Tibial nerve (tissue), 4 donors: Measurements from ENCODE around the gene MED12L. TPM values are rescaled to one million over a fixed set of nuclear protein-coding genes. Genes with fewer than 3 reads are reported as not detected.
A peak's percentile ranks its signal among the peaks of the same experiment; 100 is the strongest.

Experiments
- DNase-seq, 2 donors: peaks; one replicate each; pipeline ENCODE4 v3.0.0-alpha.2; 2019; ENCODE audit warnings: low spot score in 2 of 2
- H3K27ac ChIP-seq, 4 donors: fragments of 200-600 bp; sonication (generic) in 3 of 4; one replicate each; pipeline ENCODE4 v1.5.1; 2017 to 2019; ENCODE audit warnings: mild to moderate bottlenecking in 1 of 4
- H3K27me3 ChIP-seq, 2 donors: fragments of 200-600 bp; sonication (generic) in 1 of 2; one replicate each; pipeline versions ENCODE4 v1.5.1 to v1.6.0; 2017 to 2019
- H3K36me3 ChIP-seq, 3 donors: fragments of 200-600 bp; sonication (generic); one replicate each; pipeline ENCODE4 v1.5.1; 2018 to 2019
- H3K4me1 ChIP-seq, 4 donors: fragments of 200-600 bp; sonication (generic) in 3 of 4; one replicate each; pipeline ENCODE4 v1.5.1; 2017 to 2019
- H3K4me3 ChIP-seq, 4 donors: fragments of 200-600 bp; sonication (generic) in 3 of 4; one replicate each; pipeline ENCODE4 v1.5.1; 2017 to 2019; ENCODE audit warnings: mild to moderate bottlenecking in 1 of 4, moderate library complexity in 1 of 4
- H3K9me3 ChIP-seq, 4 donors: fragments of 200-600 bp; sonication (generic) in 3 of 4; one replicate each; pipeline ENCODE4 v1.5.1; 2017 to 2019
- CTCF ChIP-seq, 5 experiments: fragments of 200-600 bp in 3 of 5; fragments of 450-650 bp in 2 of 5; sonication (generic) in 3 of 5; IDR thresholded peaks; one replicate each; pipeline ENCODE4 v1.5.1; 2016 to 2019; ENCODE audit warnings: antibody characterized with exemption in 5 of 5, mild to moderate bottlenecking in 3 of 5, moderate library complexity in 2 of 5
- EP300 ChIP-seq, 2 donors: sonication (generic); formaldehyde crosslinking; IDR thresholded peaks; one replicate each; pipeline ENCODE4 v1.6.1; 2017; ENCODE audit warnings: antibody characterized with exemption in 2 of 2, mild to moderate bottlenecking in 1 of 2
- POLR2A ChIP-seq, 2 donors: fragments of 450-650 bp; IDR thresholded peaks; one replicate each; pipeline ENCODE4 v1.6.1; 2017; ENCODE audit warnings: antibody characterized with exemption in 2 of 2, mild to moderate bottlenecking in 2 of 2, moderate library complexity in 2 of 2
- WGBS, 2 donors: methylation state at CpG; one replicate each; pipeline ENCODE4 v1.1.5; 2018; 5-methylcytosine and 5-hydroxymethylcytosine counted together
- total RNA-seq, 4 donors: library from RNA; depleted of rRNA; stranded (reverse); fragments of >200 nt; gene quantifications; one replicate each; pipeline ENCODE4 v1.1.0, GENCODE V29; 2016

MED12L gene
- total RNA-seq, 4 donors from 2014 or later = 1.2 to 5.9 (median 2.4) TPM

GRCh38 chr3:151145713-151146070 is 60.2 kb downstream of the MED12L start:
- Histone ChIP-seq H3K4me1 (peaks cover 0 to 12% (median 0%) of the 10 kb centered on the region in 4 donors), H3K27ac (no peak overlapping the region), H3K27me3 (peaks cover 0 to 5% of the 10 kb centered on the region in 2 donors), H3K9me3 (no peaks in the 10 kb centered on the region), H3K36me3 (no peaks in the 10 kb centered on the region), H3K4me3 (no peak overlapping the region)
- 47 to 49% methylated on average over 6 of the region's 6 CpGs for WGBS, 2 donors
- TF ChIP-seq POLR2A (IDR thresholded peaks at IDR 0.05) (no peak), EP300 (IDR thresholded peaks at IDR 0.05) (no peak), CTCF (IDR thresholded peaks at IDR 0.05) (no peak)
- DNase-seq = no peak

GRCh38 chr3:151146071-151146730 is 60.7 kb downstream of the MED12L start:
- 10 to 11% methylated on average over 9 of the region's 9 CpGs for WGBS, 2 donors
- peaks cover 0 to 12% (median 0%) of the 10 kb centered on the region in 4 donors for H3K4me1 ChIP-seq
- H3K4me3 ChIP-seq = peak overlapping the region in 1 of 4 donors; percentile 16
- H3K27ac ChIP-seq = no peak overlapping the region
- peak; percentile 36 to 61 for DNase-seq
- no peaks in the 10 kb centered on the region for H3K36me3 ChIP-seq
- peaks cover 0 to 5% of the 10 kb centered on the region in 2 donors for H3K27me3 ChIP-seq
- TF ChIP-seq EP300 (IDR thresholded peaks at IDR 0.05) (no peak), CTCF (IDR thresholded peaks at IDR 0.05) (peak; percentile 83 to 90 (median 86)), POLR2A (IDR thresholded peaks at IDR 0.05) (no peak)
- H3K9me3 ChIP-seq = no peaks in the 10 kb centered on the region

- H3K27me3 ChIP-seq = peaks cover 0 to 5% of the 10 kb centered on the region in 2 donors
- TF ChIP-seq POLR2A (IDR thresholded peaks at IDR 0.05) = no peak
- no peak for TF ChIP-seq CTCF (IDR thresholded peaks at IDR 0.05)
- TF ChIP-seq EP300 (IDR thresholded peaks at IDR 0.05) = no peak
- no peak overlapping the region for H3K4me3 ChIP-seq
- no peaks in the 10 kb centered on the region for H3K36me3 ChIP-seq
- peaks cover 0 to 12% (median 0%) of the 10 kb centered on the region in 4 donors for H3K4me1 ChIP-seq
- no peaks in the 10 kb centered on the region for H3K9me3 ChIP-seq
- DNase-seq = no peak
- H3K27ac ChIP-seq = no peak overlapping the region
- 76 to 79% methylated on average over 1 of the region's 1 CpG for WGBS, 2 donors
These were observed 61.2 kb downstream of the MED12L start for GRCh38 chr3:151146731-151147091.

- DNase-seq = no peak
- Histone ChIP-seq H3K27me3 (peaks cover 0 to 5% of the 10 kb centered on the region in 2 donors), H3K9me3 (no peaks in the 10 kb centered on the region), H3K36me3 (no peaks in the 10 kb centered on the region), H3K4me1 (peaks cover 0 to 12% (median 0%) of the 10 kb centered on the region in 4 donors), H3K4me3 (no peak overlapping the region), H3K27ac (no peak overlapping the region)
- WGBS, 2 donors = 95 to 99% methylated on average over 3 of the region's 3 CpGs
- TF ChIP-seq EP300 (IDR thresholded peaks at IDR 0.05) = no peak
- no peak for TF ChIP-seq POLR2A (IDR thresholded peaks at IDR 0.05)
- no peak for TF ChIP-seq CTCF (IDR thresholded peaks at IDR 0.05)
These were observed 61.8 kb downstream of the MED12L start for GRCh38 chr3:151147299-151147698.

- Histone ChIP-seq H3K27ac (no peak overlapping the region), H3K4me1 (peaks cover 0 to 20% (median 2%) of the 10 kb centered on the region in 4 donors), H3K4me3 (no peak overlapping the region), H3K27me3 (no peaks in the 10 kb centered on the region), H3K9me3 (no peaks in the 10 kb centered on the region), H3K36me3 (no peaks in the 10 kb centered on the region)
- TF ChIP-seq POLR2A (IDR thresholded peaks at IDR 0.05) (no peak), CTCF (IDR thresholded peaks at IDR 0.05) (no peak)
- DNase-seq = no peak
- WGBS, 2 donors = 95 to 98% methylated on average over 4 of the region's 4 CpGs
These were observed 67.1 kb downstream of the MED12L start for GRCh38 chr3:151152455-151153079.
